H9 (cell line): Measurements from ENCODE around the gene ARHGAP9. TPM values are rescaled to one million over a fixed set of nuclear protein-coding genes. Genes with fewer than 3 reads are reported as not detected.
"Not testable (repeated sequence)": the region's sequence is repeated elsewhere in the genome, so short reads cannot be mapped to it uniquely, and the experiment has no call there.

Experiments
- DNase-seq: peaks from one replicate; pipeline ENCODE4 v3.0.0-alpha.2; 2017
- H2AFZ ChIP-seq: one replicate; pipeline ENCODE4 v1.6.1; 2013; ENCODE audit warnings: mild to moderate bottlenecking, low read length, control low read depth, moderate library complexity
- H2AK5ac ChIP-seq: 2 replicates; pipeline ENCODE4 v1.6.1; 2013; ENCODE audit warnings: low read length, control low read depth, mixed read lengths; ENCODE audit not compliant: insufficient read length
- H2BK120ac ChIP-seq: one replicate; pipeline ENCODE4 v1.6.1; 2013; ENCODE audit warnings: low read depth, mild to moderate bottlenecking, low read length, control low read depth, inconsistent platforms; ENCODE audit not compliant: poor library complexity, severe bottlenecking
- H2BK12ac ChIP-seq: 2 replicates; pipeline ENCODE4 v1.6.1; 2013; ENCODE audit warnings: low read length, control low read depth, mixed read lengths, low read depth; ENCODE audit not compliant: insufficient read length
- H2BK15ac ChIP-seq: 2 replicates; pipeline ENCODE4 v1.6.1; 2013; ENCODE audit warnings: low read depth, low read length, control low read depth
- H2BK20ac ChIP-seq: one replicate; pipeline ENCODE4 v1.6.1; 2013; ENCODE audit warnings: low read depth, mild to moderate bottlenecking, low read length, control low read depth, inconsistent platforms; ENCODE audit not compliant: poor library complexity, severe bottlenecking
- H2BK5ac ChIP-seq: 2 replicates; pipeline ENCODE4 v1.6.1; 2013; ENCODE audit warnings: low read length, control low read depth, mixed read lengths; ENCODE audit not compliant: insufficient read length
- H3K14ac ChIP-seq: 2 replicates; pipeline ENCODE4 v1.6.1; 2013; ENCODE audit warnings: low read length, control low read depth; ENCODE audit not compliant: insufficient read depth
- H3K18ac ChIP-seq: 2 replicates; pipeline ENCODE4 v1.6.1; 2013; ENCODE audit warnings: low read depth, mild to moderate bottlenecking, mixed read lengths, low read length, control low read depth; ENCODE audit not compliant: insufficient read length
- H3K23ac ChIP-seq: 2 replicates; pipeline ENCODE4 v1.6.1; 2013; ENCODE audit warnings: low read length, control low read depth, mixed read lengths, low read depth; ENCODE audit not compliant: insufficient read length
- H3K23me2 ChIP-seq: 2 replicates; pipeline ENCODE4 v1.6.1; 2013; ENCODE audit warnings: low read depth, mild to moderate bottlenecking, mixed read lengths, low read length, control low read depth; ENCODE audit not compliant: insufficient read length, poor library complexity, severe bottlenecking
- H3K27ac ChIP-seq: 2 replicates; pipeline ENCODE4 v1.5.1; 2013; ENCODE audit warnings: low read length, control low read depth, mixed read lengths, low read depth; ENCODE audit not compliant: insufficient read length
- H3K27me3 ChIP-seq: 2 replicates; pipeline ENCODE4 v1.6.1; 2013; ENCODE audit warnings: low read length, control low read depth, inconsistent platforms; ENCODE audit not compliant: insufficient read depth
- H3K4ac ChIP-seq: 2 replicates; pipeline ENCODE4 v1.6.1; 2013; ENCODE audit warnings: low read depth, mild to moderate bottlenecking, control low read depth, inconsistent platforms, low read length, moderate library complexity
- H3K4me1 ChIP-seq: 2 replicates; pipeline ENCODE4 v1.6.1; 2013; ENCODE audit warnings: low read length, control low read depth, inconsistent platforms; ENCODE audit not compliant: insufficient read depth
- H3K4me2 ChIP-seq: 2 replicates; pipeline ENCODE4 v1.6.1; 2013; ENCODE audit warnings: low read length, control low read depth, mixed read lengths; ENCODE audit not compliant: insufficient read length, insufficient read depth
- H3K56ac ChIP-seq: 2 replicates; pipeline ENCODE4 v1.6.1; 2013; ENCODE audit warnings: low read depth, mild to moderate bottlenecking, mixed read lengths, low read length, control low read depth; ENCODE audit not compliant: insufficient read length
- H3K79me1 ChIP-seq: 2 replicates; pipeline ENCODE4 v1.6.1; 2013; ENCODE audit warnings: low read depth, mild to moderate bottlenecking, moderate library complexity, low read length, control low read depth, inconsistent platforms; ENCODE audit not compliant: insufficient read depth, poor library complexity, severe bottlenecking
- H3K79me2 ChIP-seq: 2 replicates; pipeline ENCODE4 v1.6.1; 2013; ENCODE audit warnings: low read length, control low read depth, inconsistent platforms; ENCODE audit not compliant: insufficient read depth
- H3K9ac ChIP-seq: 2 replicates; pipeline ENCODE4 v1.6.1; 2013; ENCODE audit warnings: low read length, control low read depth, mixed read lengths; ENCODE audit not compliant: insufficient read length; ENCODE audit errors: extremely low read depth
- H3K9me3 ChIP-seq: one replicate; pipeline ENCODE4 v1.6.1; 2013; ENCODE audit warnings: low read depth, low read length, inconsistent platforms; ENCODE audit not compliant: control insufficient read depth
- H3T11ph ChIP-seq: one replicate; pipeline ENCODE4 v1.6.1; 2013; ENCODE audit warnings: mild to moderate bottlenecking, low read length, control low read depth, inconsistent platforms
- H4K20me1 ChIP-seq: one replicate; pipeline ENCODE4 v1.6.1; 2013; ENCODE audit not compliant: control insufficient read depth, insufficient read length, insufficient read depth
- H4K5ac ChIP-seq: 2 replicates; pipeline ENCODE4 v1.6.1; 2013; ENCODE audit warnings: low read depth, mild to moderate bottlenecking, mixed read lengths, low read length, control low read depth; ENCODE audit not compliant: insufficient read length
- H4K8ac ChIP-seq: replicated peaks from 2 replicates; pipeline ENCODE4 v1.6.1; 2013; ENCODE audit warnings: low read length, control low read depth, mixed read lengths, low read depth; ENCODE audit not compliant: insufficient read length
- H4K91ac ChIP-seq: 2 replicates; pipeline ENCODE4 v1.6.1; 2013; ENCODE audit warnings: low read depth, mild to moderate bottlenecking, moderate library complexity, mixed read lengths, low read length, control low read depth; ENCODE audit not compliant: insufficient read length
- H3K27ac Mint-ChIP-seq, 3 experiments: 2 replicates in 2 of 3; 3 replicates in 1 of 3; pipeline ENCODE4 v1.8.0; 2020 to 2021; ENCODE audit warnings: mixed read lengths in 3 of 3, mild to moderate bottlenecking in 1 of 3, moderate library complexity in 1 of 3
- H3K27me3 Mint-ChIP-seq: 2 replicates; pipeline ENCODE4 v1.8.0; 2021; ENCODE audit warnings: low read depth, mild to moderate bottlenecking, moderate library complexity, mixed read lengths
- H3K36me3 Mint-ChIP-seq, 3 experiments: 2 replicates in 2 of 3; 3 replicates in 1 of 3; pipeline ENCODE4 v1.8.0; 2020 to 2021; ENCODE audit warnings: low read depth in 3 of 3, mixed read lengths in 3 of 3; ENCODE audit not compliant: insufficient read depth in 1 of 3
- H3K4me1 Mint-ChIP-seq, 2 experiments: 2 replicates each; pipeline ENCODE4 v1.8.0; 2020; ENCODE audit warnings: mixed read lengths in 2 of 2
- H3K4me3 Mint-ChIP-seq, 2 experiments: 2 replicates in 1 of 2; 3 replicates in 1 of 2; pipeline ENCODE4 v1.8.0; 2020 to 2021; ENCODE audit warnings: mild to moderate bottlenecking in 2 of 2, mixed read lengths in 2 of 2, moderate library complexity in 1 of 2
- H3K9me3 Mint-ChIP-seq, 2 experiments: 2 replicates in 1 of 2; 3 replicates in 1 of 2; pipeline ENCODE4 v1.8.0; 2020; ENCODE audit warnings: mild to moderate bottlenecking in 2 of 2, mixed read lengths in 2 of 2, moderate library complexity in 1 of 2
- CTCF ChIP-seq: fragments of 200-600 bp; sonication (generic); conservative IDR thresholded peaks from 3 replicates; pipeline ENCODE4 v1.8.0; 2021; ENCODE audit warnings: antibody characterized with exemption, mild to moderate bottlenecking
- WGBS: extraction: QIAGEN DNeasy Blood & Tissue Kit; methylation state at CpG from one replicate; pipeline ENCODE4 v1.1.7; 2013; ENCODE audit warnings: missing lambda C conversion rate, low lambda C conversion rate, mixed read lengths; ENCODE audit not compliant: insufficient read length; ENCODE audit errors: extremely low coverage; 5-methylcytosine and 5-hydroxymethylcytosine counted together
- total RNA-seq: library from RNA; stranded (reverse); gene quantifications from 2 replicates; pipeline ENCODE4 v1.2.1, GENCODE V29; 2021

Gene ARHGAP9
- total RNA-seq, 1 experiment from 2014 or later, result 3.7 TPM

- Histone ChIP-seq H3K23me2 (no peaks in the 10 kb centered on the region), H3K9me3 (no peaks in the 10 kb centered on the region), H3K79me1 (no peaks in the 10 kb centered on the region), H4K8ac (no peak overlapping the region), H3K79me2 (no peaks in the 10 kb centered on the region), H3K4ac (no peak overlapping the region), H3K27ac (no peak overlapping the region), H3K27me3 (no peaks in the 10 kb centered on the region), H4K20me1 (no peaks in the 10 kb centered on the region), H3K23ac (no peak overlapping the region), H2BK120ac (no peak overlapping the region), H3K18ac (no peak overlapping the region), H2BK5ac (no peak overlapping the region), H2AK5ac (no peak overlapping the region), H4K91ac (no peak overlapping the region), H3K4me1 (no peaks in the 10 kb centered on the region), H2BK12ac (no peak overlapping the region), H3T11ph (no peak overlapping the region), H3K56ac (no peak overlapping the region), H3K9ac (no peak overlapping the region), H2BK15ac (no peak overlapping the region), H2AFZ (no peak overlapping the region), H3K14ac (no peak overlapping the region), H3K4me2 (no peak overlapping the region), H2BK20ac (no peak overlapping the region), H4K5ac (no peak overlapping the region)
- TF ChIP-seq CTCF, result no peak
- no peak overlapping the region for H3K4me3 Mint-ChIP-seq
- WGBS, result no CpG with 5 or more reads among the region's 5 CpGs
- H3K9me3 Mint-ChIP-seq, result peaks cover 9 to 13% of the 10 kb centered on the region in 2 experiments
- 0 out of 2 replicates have a peak, but pooled peaks cover 4% of the 10 kb centered on the region for H3K27me3 Mint-ChIP-seq
- peaks cover 2 to 8% (median 6%) of the 10 kb centered on the region in 3 experiments; a peak in 4 of 7 replicates for H3K36me3 Mint-ChIP-seq
- no peaks in the 10 kb centered on the region for H3K4me1 Mint-ChIP-seq
- no peak overlapping the region for H3K27ac Mint-ChIP-seq
- no peak for DNase-seq
Observed at GRCh38 chr12:57444744-57445143, 34.9 kb downstream of the ARHGAP9 start.

DNA sequence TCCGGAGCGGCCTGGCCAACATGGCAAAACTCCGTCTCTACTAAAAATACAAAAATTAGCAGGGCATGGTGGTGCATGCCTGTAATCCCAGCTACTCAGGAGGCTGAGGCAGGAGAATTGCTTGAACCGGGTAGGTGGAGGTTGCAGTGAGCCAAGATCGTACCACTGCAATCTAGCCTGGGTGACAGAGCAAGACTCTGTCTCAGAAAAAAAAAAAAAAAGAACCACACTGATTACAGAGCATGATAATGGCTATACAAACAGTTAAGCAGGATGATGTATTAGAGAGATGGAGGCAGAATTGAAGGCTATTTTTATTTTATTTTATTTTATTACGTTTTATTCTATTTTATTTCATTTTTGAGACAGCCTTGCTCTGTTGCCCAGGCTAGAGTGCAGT is 35.3 kb downstream of the ARHGAP9 start:
- not testable (repeated sequence) for H4K91ac ChIP-seq, DNase-seq, H4K8ac ChIP-seq, H3K27me3 ChIP-seq, H3K4me1 ChIP-seq, H3K79me1 ChIP-seq, H3K27me3 Mint-ChIP-seq, H3K9me3 ChIP-seq, H3K23ac ChIP-seq, H3K4me1 Mint-ChIP-seq, H2BK20ac ChIP-seq, H2BK12ac ChIP-seq, H3K56ac ChIP-seq, H3K9ac ChIP-seq, H2BK5ac ChIP-seq, H3K14ac ChIP-seq, H3K4ac ChIP-seq, H2BK120ac ChIP-seq, H3K27ac Mint-ChIP-seq, H3K79me2 ChIP-seq, H3K36me3 Mint-ChIP-seq, H3K27ac ChIP-seq, H3T11ph ChIP-seq, H2AK5ac ChIP-seq, H3K23me2 ChIP-seq, H3K4me3 Mint-ChIP-seq, H4K20me1 ChIP-seq, H2BK15ac ChIP-seq, H2AFZ ChIP-seq, H4K5ac ChIP-seq, H3K18ac ChIP-seq, H3K4me2 ChIP-seq
- no CpG with 5 or more reads among the region's 6 CpGs for WGBS
- H3K9me3 Mint-ChIP-seq, result peaks cover 9 to 13% of the 10 kb centered on the region in 2 experiments
